ENCODE data around the gene ABCD2.
"Not testable (repeated sequence)": the region's sequence is repeated elsewhere in the genome, so short reads cannot be mapped to it uniquely, and the experiment has no call there.

Gene ABCD2

DNA sequence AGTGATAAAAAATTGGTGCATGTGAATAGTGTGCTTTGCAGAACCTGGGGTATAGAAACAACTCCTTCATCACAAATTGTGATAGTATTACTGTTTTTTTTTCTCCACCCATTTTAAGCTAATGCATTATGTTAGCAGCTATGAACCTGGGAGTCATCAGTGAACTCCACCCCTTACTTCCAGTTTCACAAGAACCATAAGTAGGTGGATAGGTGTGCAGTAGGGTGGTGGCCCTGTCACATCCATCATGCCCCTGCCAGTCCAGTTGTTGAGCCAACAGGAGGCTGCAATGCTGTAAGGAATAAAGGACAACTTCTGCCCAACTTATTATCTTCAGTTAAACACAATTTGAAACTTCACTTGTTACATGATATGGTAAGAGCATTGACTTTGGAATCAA lies 85.7 kb downstream of the ABCD2 start:
- ChIA-PET CTCF (no interaction called here), POLR2A (no interaction called here)
- no peak for DNase-seq (ENCODE audit: extremely low spot score)
- TF ChIP-seq, protein P1, sequence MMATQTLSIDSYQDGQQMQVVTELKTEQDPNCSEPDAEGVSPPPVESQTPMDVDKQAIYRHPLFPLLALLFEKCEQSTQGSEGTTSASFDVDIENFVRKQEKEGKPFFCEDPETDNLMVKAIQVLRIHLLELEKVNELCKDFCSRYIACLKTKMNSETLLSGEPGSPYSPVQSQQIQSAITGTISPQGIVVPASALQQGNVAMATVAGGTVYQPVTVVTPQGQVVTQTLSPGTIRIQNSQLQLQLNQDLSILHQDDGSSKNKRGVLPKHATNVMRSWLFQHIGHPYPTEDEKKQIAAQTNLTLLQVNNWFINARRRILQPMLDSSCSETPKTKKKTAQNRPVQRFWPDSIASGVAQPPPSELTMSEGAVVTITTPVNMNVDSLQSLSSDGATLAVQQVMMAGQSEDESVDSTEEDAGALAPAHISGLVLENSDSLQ (IDR thresholded peaks at IDR 0.05), result no peak
- no peak for TF ChIP-seq BHLHE40 (IDR thresholded peaks at IDR 0.05; ENCODE audit: borderline replicate concordance)
- no peak for TF ChIP-seq SP1 (IDR thresholded peaks at IDR 0.05)
- TF ChIP-seq TARDBP (IDR thresholded peaks at IDR 0.05), result no peak
- no peak for TF ChIP-seq ELF4 (IDR thresholded peaks at IDR 0.05)
- TF ChIP-seq NFRKB (IDR thresholded peaks at IDR 0.05), result no peak
- TF ChIP-seq LEF1 (IDR thresholded peaks at IDR 0.05; ENCODE audit: borderline replicate concordance), result no peak
- no peak for TF ChIP-seq SUZ12 (IDR thresholded peaks at IDR 0.05)
- no peak for TF ChIP-seq HDGF (IDR thresholded peaks at IDR 0.05; ENCODE audit: borderline replicate concordance)
- no peak for TF ChIP-seq ARNT (IDR thresholded peaks at IDR 0.05)
- no peak for TF ChIP-seq ZNF384 (IDR thresholded peaks at IDR 0.05)
- TF ChIP-seq FOXM1 (IDR thresholded peaks at IDR 0.05; ENCODE audit: borderline replicate concordance), result no peak
- TF ChIP-seq CTBP1 (IDR thresholded peaks at IDR 0.05; ENCODE audit: borderline replicate concordance), result no peak
- no peak for TF ChIP-seq L3MBTL2 (conservative IDR thresholded peaks at IDR 0.05)
- TF ChIP-seq FOXA1 (IDR thresholded peaks at IDR 0.05), result no peak
- no peak for TF ChIP-seq FOXK2 (IDR thresholded peaks at IDR 0.05)

DNA sequence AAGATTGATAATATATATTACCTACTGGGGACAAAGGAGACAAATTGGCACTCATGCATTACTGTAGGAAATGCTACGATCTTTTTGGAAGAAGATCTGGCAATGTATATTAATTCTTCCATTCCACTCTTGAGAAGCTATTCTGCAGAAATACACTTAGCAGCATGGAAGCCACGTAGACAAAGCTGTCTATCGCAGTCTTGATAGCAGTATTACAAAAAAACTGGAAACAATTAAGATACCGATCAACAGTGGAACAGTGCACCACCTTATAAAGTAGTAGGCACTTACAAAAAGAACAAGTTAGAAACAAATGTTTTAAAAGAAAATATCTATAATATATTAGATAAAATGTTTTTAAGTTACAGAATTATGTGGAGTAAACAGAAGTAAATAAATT lies 87.2 kb downstream of the ABCD2 start:
- ChIA-PET POLR2A (no interaction called here), CTCF (interaction anchor here (0.6 kb wide), 1 partner anchor 172 kb away, joined by 3 read pairs; no protein-coding TSS in a partner anchor)
- no peak for DNase-seq (ENCODE audit: extremely low spot score)
- no peak for TF ChIP-seq ELF4 (IDR thresholded peaks at IDR 0.05)
- TF ChIP-seq, protein P1 (IDR thresholded peaks at IDR 0.05), result no peak
- no peak for TF ChIP-seq FOXK2 (IDR thresholded peaks at IDR 0.05)
- TF ChIP-seq CTBP1 (IDR thresholded peaks at IDR 0.05; ENCODE audit: borderline replicate concordance), result no peak
- TF ChIP-seq SP1 (IDR thresholded peaks at IDR 0.05), result no peak
- no peak for TF ChIP-seq BHLHE40 (IDR thresholded peaks at IDR 0.05; ENCODE audit: borderline replicate concordance)
- TF ChIP-seq HDGF (IDR thresholded peaks at IDR 0.05; ENCODE audit: borderline replicate concordance), result no peak
- no peak for TF ChIP-seq ARNT (IDR thresholded peaks at IDR 0.05)
- no peak for TF ChIP-seq FOXM1 (IDR thresholded peaks at IDR 0.05; ENCODE audit: borderline replicate concordance)
- no peak for TF ChIP-seq TARDBP (IDR thresholded peaks at IDR 0.05)

DNA sequence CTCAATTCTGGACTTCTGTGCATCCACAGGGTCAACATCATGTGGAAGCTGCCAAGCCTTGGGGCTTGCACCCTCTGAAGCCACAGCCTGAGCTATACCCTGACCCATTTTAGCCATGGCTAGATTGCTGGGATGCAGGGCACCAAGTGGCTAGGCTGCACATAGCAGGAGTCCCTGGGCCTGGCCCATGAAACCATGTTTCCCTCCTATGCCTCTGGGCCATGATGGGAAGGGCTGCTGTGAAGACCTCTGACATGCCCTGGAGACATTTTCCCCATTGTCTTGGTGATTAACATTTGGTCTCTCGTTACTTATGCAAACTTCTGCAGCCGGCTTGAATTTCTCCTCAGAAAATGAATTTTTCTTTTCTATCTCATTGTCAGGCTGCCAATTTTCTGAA lies 92.6 kb downstream of the ABCD2 start:
- CTCF ChIA-PET, result no interaction called here
- no peak for TF ChIP-seq TARDBP (IDR thresholded peaks at IDR 0.05)
- TF ChIP-seq FOXA1 (IDR thresholded peaks at IDR 0.05), result no peak
- TF ChIP-seq, protein P1 (IDR thresholded peaks at IDR 0.05), result no peak
- no peak for TF ChIP-seq HDGF (IDR thresholded peaks at IDR 0.05; ENCODE audit: borderline replicate concordance)
- TF ChIP-seq BHLHE40 (IDR thresholded peaks at IDR 0.05; ENCODE audit: borderline replicate concordance), result no peak
- no peak for TF ChIP-seq ZNF384 (IDR thresholded peaks at IDR 0.05)
- TF ChIP-seq ELF4 (IDR thresholded peaks at IDR 0.05), result no peak
- no peak for TF ChIP-seq NFRKB (IDR thresholded peaks at IDR 0.05)
- POLR2A ChIA-PET, result no interaction called here
- no peak for DNase-seq (ENCODE audit: extremely low spot score)

DNA sequence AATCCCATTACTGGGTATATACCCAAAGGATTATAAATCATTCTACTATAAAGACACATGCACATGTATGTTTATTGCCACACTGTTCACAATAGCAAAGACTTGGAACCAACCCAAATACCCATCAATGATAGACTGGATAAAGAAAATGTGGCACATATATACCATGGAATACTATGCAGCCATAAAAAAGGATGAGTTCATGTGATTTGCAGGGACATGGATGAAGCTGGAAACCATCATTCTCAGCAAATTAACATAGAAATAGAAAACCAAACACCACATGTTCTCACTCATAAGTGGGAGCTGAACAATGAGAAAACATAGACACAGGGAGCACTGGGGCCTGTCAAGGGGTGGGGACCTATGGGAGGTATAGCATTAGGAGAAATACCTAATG lies 97.4 kb downstream of the ABCD2 start:
- CTCF ChIA-PET; DNase-seq (ENCODE audit: extremely low spot score); POLR2A ChIA-PET: not testable (repeated sequence)

DNA sequence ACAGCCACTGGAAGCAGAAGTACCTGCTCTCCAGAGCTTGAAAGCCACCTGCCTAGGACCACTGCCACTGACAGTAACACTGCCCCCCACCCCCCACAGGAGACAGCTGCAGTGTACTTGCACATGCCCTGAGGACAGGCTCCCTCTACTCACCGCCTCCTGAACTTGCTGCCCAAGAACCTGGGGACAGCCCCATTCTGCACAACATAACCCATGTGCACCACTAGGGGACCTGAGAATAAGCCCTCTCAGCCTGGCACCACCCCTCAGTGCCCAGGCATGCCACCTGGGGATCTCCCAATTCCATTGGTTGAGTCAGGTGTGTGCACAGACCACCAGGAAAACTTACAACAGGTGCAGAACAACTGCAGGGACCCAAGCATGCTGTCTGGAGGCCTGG lies 109.6 kb downstream of the ABCD2 start:
- TF ChIP-seq HDGF (IDR thresholded peaks at IDR 0.05; ENCODE audit: borderline replicate concordance) (no peak), NFRKB (IDR thresholded peaks at IDR 0.05) (no peak), CTBP1 (IDR thresholded peaks at IDR 0.05; ENCODE audit: borderline replicate concordance) (no peak), SP1 (IDR thresholded peaks at IDR 0.05) (no peak), LEF1 (IDR thresholded peaks at IDR 0.05; ENCODE audit: borderline replicate concordance) (no peak), FOXM1 (IDR thresholded peaks at IDR 0.05; ENCODE audit: borderline replicate concordance) (no peak), ELF4 (IDR thresholded peaks at IDR 0.05) (no peak)
- TF ChIP-seq, protein P1 (IDR thresholded peaks at IDR 0.05), result no peak
- POLR2A ChIA-PET, result no interaction called here
- CTCF ChIA-PET, result no interaction called here
- DNase-seq (ENCODE audit: extremely low spot score), result no peak

DNA sequence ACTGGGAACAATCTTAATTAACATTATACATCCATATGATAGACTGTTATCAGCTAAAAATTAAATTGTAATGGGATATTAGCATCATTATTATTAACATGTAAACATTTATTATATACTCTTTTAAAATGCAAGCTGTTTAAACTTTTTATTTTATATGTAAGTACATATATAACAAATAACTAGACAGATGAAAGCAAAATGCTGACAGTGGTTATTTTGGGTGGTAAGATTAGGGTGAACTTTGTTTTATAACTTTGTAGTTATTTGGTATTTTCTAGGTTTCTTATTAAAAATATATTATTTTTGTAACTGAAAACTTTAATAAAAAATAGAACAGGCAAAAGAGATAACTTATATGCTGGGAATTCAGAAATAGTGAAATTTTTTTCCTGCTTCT lies 114.0 kb downstream of the ABCD2 start:
- TF ChIP-seq CTBP1 (IDR thresholded peaks at IDR 0.05; ENCODE audit: borderline replicate concordance) (no peak), FOXK2 (IDR thresholded peaks at IDR 0.05) (no peak), ELF4 (IDR thresholded peaks at IDR 0.05) (no peak), HDGF (IDR thresholded peaks at IDR 0.05; ENCODE audit: borderline replicate concordance) (no peak), FOXM1 (IDR thresholded peaks at IDR 0.05; ENCODE audit: borderline replicate concordance) (no peak), LEF1 (IDR thresholded peaks at IDR 0.05; ENCODE audit: borderline replicate concordance) (no peak), NFRKB (IDR thresholded peaks at IDR 0.05) (no peak), SP1 (IDR thresholded peaks at IDR 0.05) (no peak), FOXA1 (IDR thresholded peaks at IDR 0.05) (no peak), SUZ12 (IDR thresholded peaks at IDR 0.05) (no peak), TARDBP (IDR thresholded peaks at IDR 0.05) (no peak), L3MBTL2 (conservative IDR thresholded peaks at IDR 0.05) (no peak), ARNT (IDR thresholded peaks at IDR 0.05) (no peak)
- TF ChIP-seq, protein P1 (IDR thresholded peaks at IDR 0.05), result no peak
- no peak for DNase-seq (ENCODE audit: extremely low spot score)
- ChIA-PET POLR2A (no interaction called here), CTCF (interaction anchor here (0.6 kb wide), 2 partner anchors 200 to 785 kb away, joined by 3 read pairs; no protein-coding TSS in a partner anchor)

All from HEK293T (cell line).